GM23338 (cell line): ENCODE data around the gene CNTNAP2. TPM values are rescaled to one million over a fixed set of nuclear protein-coding genes. Genes with fewer than 3 reads are reported as not detected.

Source experiments
- ATAC-seq: fragments of 200-7000 bp; cut with Tn5 transposase; 3 replicates; pipeline ENCODE4 v1.9.1; 2020
- DNase-seq: peaks from one replicate; pipeline ENCODE4 v3.0.0-alpha.2; 2015; ENCODE audit warnings: low spot score
- H2AFZ ChIP-seq: fragments of 200-600 bp; sonication (generic); 2 replicates; pipeline ENCODE4 v1.8.0; 2016; ENCODE audit warnings: antibody characterized with exemption, mild to moderate bottlenecking, moderate library complexity
- H3F3A ChIP-seq: fragments of 200-600 bp; sonication (generic); replicated peaks from 2 replicates; pipeline ENCODE4 v1.8.0; 2017; ENCODE audit warnings: antibody characterized with exemption, mixed run types, low read depth
- H3K27ac ChIP-seq: fragments of 200-600 bp; sonication (generic); 2 replicates; pipeline ENCODE4 v1.6.1; 2016; ENCODE audit warnings: low read depth
- H3K27me3 ChIP-seq: fragments of 200-600 bp; sonication (generic); 2 replicates; pipeline ENCODE4 v1.8.0; 2016; ENCODE audit warnings: mild to moderate bottlenecking, mixed run types, moderate library complexity; ENCODE audit not compliant: insufficient read depth
- H3K36me3 ChIP-seq: fragments of 200-600 bp; sonication (generic); 2 replicates; pipeline ENCODE4 v1.8.0; 2016; ENCODE audit warnings: mild to moderate bottlenecking; ENCODE audit not compliant: insufficient read depth
- H3K4me1 ChIP-seq: fragments of 200-600 bp; sonication (generic); 2 replicates; pipeline ENCODE4 v1.8.0; 2016; ENCODE audit warnings: mild to moderate bottlenecking, moderate library complexity; ENCODE audit not compliant: insufficient read depth
- H3K4me2 ChIP-seq: fragments of 200-600 bp; sonication (generic); 2 replicates; pipeline ENCODE4 v1.7.1; 2017; ENCODE audit warnings: mixed run types
- H3K4me3 ChIP-seq: fragments of 200-600 bp; sonication (generic); 2 replicates; pipeline ENCODE4 v1.6.1; 2016; ENCODE audit warnings: mixed run types
- H3K79me2 ChIP-seq: fragments of 200-600 bp; sonication (generic); replicated peaks from 2 replicates; pipeline ENCODE4 v1.8.0; 2017; ENCODE audit warnings: mild to moderate bottlenecking; ENCODE audit not compliant: insufficient read depth
- H3K9me2 ChIP-seq: fragments of 200-600 bp; sonication (generic); 2 replicates; pipeline ENCODE4 v1.8.0; 2017; ENCODE audit not compliant: insufficient read depth
- H4K20me1 ChIP-seq: fragments of 200-600 bp; sonication (generic); replicated peaks from 2 replicates; pipeline ENCODE4 v1.8.0; 2017; ENCODE audit warnings: mild to moderate bottlenecking; ENCODE audit not compliant: insufficient read depth
- H3K27ac Mint-ChIP-seq: 2 replicates; pipeline ENCODE4 v1.8.0; 2020; ENCODE audit warnings: inconsistent platforms, mild to moderate bottlenecking, moderate library complexity, mixed read lengths
- H3K27me3 Mint-ChIP-seq: 3 replicates; pipeline ENCODE4 v1.8.0; 2022; ENCODE audit warnings: low read depth, mild to moderate bottlenecking, moderate library complexity, mixed read lengths, inconsistent platforms; ENCODE audit not compliant: insufficient read depth, poor library complexity
- H3K36me3 Mint-ChIP-seq: 3 replicates; pipeline ENCODE4 v1.8.0; 2021; ENCODE audit warnings: low read depth, mild to moderate bottlenecking, inconsistent platforms, moderate library complexity, mixed read lengths
- H3K4me1 Mint-ChIP-seq: 3 replicates; pipeline ENCODE4 v1.8.0; 2020; ENCODE audit warnings: mild to moderate bottlenecking, inconsistent platforms, mixed read lengths
- H3K4me3 Mint-ChIP-seq: 3 replicates; pipeline ENCODE4 v1.8.0; 2021; ENCODE audit warnings: moderate library complexity, mild to moderate bottlenecking, inconsistent platforms, mixed read lengths
- H3K9me3 Mint-ChIP-seq: 3 replicates; pipeline ENCODE4 v1.8.0; 2020; ENCODE audit warnings: moderate library complexity, mild to moderate bottlenecking, inconsistent platforms, mixed read lengths
- CREB1 ChIP-seq: fragments of 250-450 bp; sonication (Bioruptor Pico); IDR thresholded peaks from 2 replicates; pipeline ENCODE4 v1.5.0; 2020; ENCODE audit warnings: low read depth, mild to moderate bottlenecking, moderate library complexity
- EZH2phosphoT487 ChIP-seq: fragments of 200-600 bp; sonication (generic); IDR thresholded peaks from one replicate; pipeline ENCODE4 v1.8.1; 2018; ENCODE audit warnings: antibody characterized with exemption; ENCODE audit not compliant: unreplicated experiment
- JUNB ChIP-seq: IDR thresholded peaks from one replicate; pipeline ENCODE4 v1.6.1; 2016; ENCODE audit warnings: antibody characterized with exemption; ENCODE audit not compliant: unreplicated experiment
- NANOG ChIP-seq: IDR thresholded peaks from 2 replicates; pipeline ENCODE4 v1.6.1; 2016; ENCODE audit warnings: antibody characterized with exemption, borderline replicate concordance
- REST ChIP-seq: IDR thresholded peaks from one replicate; pipeline ENCODE4 v1.6.1; 2018; ENCODE audit warnings: antibody characterized with exemption; ENCODE audit not compliant: unreplicated experiment
- STAT1 ChIP-seq: IDR thresholded peaks from one replicate; pipeline ENCODE4 v1.6.1; 2016; ENCODE audit warnings: antibody characterized with exemption; ENCODE audit not compliant: unreplicated experiment
- ZNF114 ChIP-seq: fragments of 250-450 bp; sonication (Bioruptor Pico); IDR thresholded peaks from 2 replicates; pipeline ENCODE4 v1.5.0; 2020; ENCODE audit warnings: mild to moderate bottlenecking, moderate library complexity
- ZNF331 ChIP-seq: fragments of 250-450 bp; sonication (Bioruptor Pico); IDR thresholded peaks from 2 replicates; pipeline ENCODE4 v1.5.0; 2020; ENCODE audit warnings: low read depth, mild to moderate bottlenecking, moderate library complexity
- ZNF462 ChIP-seq: fragments of 250-450 bp; sonication (Bioruptor Pico); IDR thresholded peaks from 2 replicates; pipeline ENCODE4 v1.5.0; 2020; ENCODE audit warnings: mild to moderate bottlenecking, moderate library complexity
- polyA plus RNA-seq: library from polyadenylated mRNA; unstranded; fragments of >200 nt; fragmentation: Nextera tagmentation; extraction: Ambion mirVana; gene quantifications from 2 replicates; pipeline ENCODE4 v1.2.1, GENCODE V29; 2016
- total RNA-seq: library from RNA; depleted of rRNA; stranded (reverse); fragments of >200 nt; shearing (Covaris generic); gene quantifications from 2 replicates; pipeline ENCODE4 v1.2.3, GENCODE V29; 2014
- TF ChIP-seq, protein P1 (sequence below): IDR thresholded peaks from 2 replicates; pipeline ENCODE4 v1.6.1; 2016; ENCODE audit warnings: antibody characterized with exemption

The CNTNAP2 gene
- total and polyA plus RNA-seq, 2 experiments from 2014 or later: 38.2 to 61.3 TPM

- H3K4me3 ChIP-seq: no peak overlapping the region
- no peaks in the 10 kb centered on the region for H3K79me2 ChIP-seq
- ATAC-seq (no peak), DNase-seq (no peak)
- H3K36me3 ChIP-seq: no peaks in the 10 kb centered on the region
- Mint-ChIP-seq H3K4me3 (no peak overlapping the region), H3K4me1 (peaks cover 2% of the 10 kb centered on the region; the same call in 2 of the 3 replicates), H3K36me3 (no peaks in the 10 kb centered on the region; the same call in 2 of the 3 replicates), H3K27ac (no peak overlapping the region), H3K27me3 (peaks cover 2% of the 10 kb centered on the region), H3K9me3 (peaks cover 11% of the 10 kb centered on the region; the same call in 2 of the 3 replicates)
- H4K20me1 ChIP-seq: no peaks in the 10 kb centered on the region
- no peaks in the 10 kb centered on the region for H3F3A ChIP-seq
- TF ChIP-seq ZNF114: no peak
- no peak for TF ChIP-seq EZH2phosphoT487
- TF ChIP-seq JUNB: no peak
- no peak for TF ChIP-seq NANOG
- no peak for TF ChIP-seq ZNF331 (CRISPR knock-in tag)
- no peak for TF ChIP-seq STAT1
- TF ChIP-seq, protein P1, sequence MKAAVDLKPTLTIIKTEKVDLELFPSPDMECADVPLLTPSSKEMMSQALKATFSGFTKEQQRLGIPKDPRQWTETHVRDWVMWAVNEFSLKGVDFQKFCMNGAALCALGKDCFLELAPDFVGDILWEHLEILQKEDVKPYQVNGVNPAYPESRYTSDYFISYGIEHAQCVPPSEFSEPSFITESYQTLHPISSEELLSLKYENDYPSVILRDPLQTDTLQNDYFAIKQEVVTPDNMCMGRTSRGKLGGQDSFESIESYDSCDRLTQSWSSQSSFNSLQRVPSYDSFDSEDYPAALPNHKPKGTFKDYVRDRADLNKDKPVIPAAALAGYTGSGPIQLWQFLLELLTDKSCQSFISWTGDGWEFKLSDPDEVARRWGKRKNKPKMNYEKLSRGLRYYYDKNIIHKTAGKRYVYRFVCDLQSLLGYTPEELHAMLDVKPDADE: no peak
- no peak for TF ChIP-seq ZNF462 (CRISPR knock-in tag)
- no peak for TF ChIP-seq REST
- no peak for TF ChIP-seq CREB1 (CRISPR knock-in tag)
- no peaks in the 10 kb centered on the region for H3K27me3 ChIP-seq
- H3K9me2 ChIP-seq: no peaks in the 10 kb centered on the region
- H3K27ac ChIP-seq: no peak overlapping the region
- H3K4me1 ChIP-seq: no peaks in the 10 kb centered on the region
- H2AFZ ChIP-seq: no peak overlapping the region
- no peak overlapping the region for H3K4me2 ChIP-seq
Measured at GRCh38 chr7:148180075-148180474, 2063.5 kb downstream of the CNTNAP2 start.
